Caki2 (cell line): ENCODE results near the gene GEMIN7. TPM values are rescaled to one million over a fixed set of nuclear protein-coding genes. Genes with fewer than 3 reads are reported as not detected.
A peak's percentile ranks its signal among the peaks of the same experiment; 100 is the strongest.
"Not testable (repeated sequence)": the region's sequence is repeated elsewhere in the genome, so short reads cannot be mapped to it uniquely, and the experiment has no call there.

Source experiments
- DNase-seq: peaks from one replicate; pipeline ENCODE4 v3.0.0-alpha.2; 2015; ENCODE audit warnings: low read depth
- in situ Hi-C: cut with HindIII; loops from 2 replicates; pipeline ENCODE4 v1.10.0; 2016; ENCODE audit warnings: low sequenced_read_pairs, low pct_unique_long_range_greater_than_20kb, mixed read lengths
- total RNA-seq: library from RNA; depleted of rRNA; stranded (reverse); fragments of >200 nt; shearing (Covaris generic); gene quantifications from 2 replicates; pipeline ENCODE4 v1.2.3, GENCODE V29; 2014; ENCODE audit warnings: low replicate concordance

The GEMIN7 gene
- total RNA-seq, 1 experiment from 2014 or later, result 79.7 TPM

- no peak for DNase-seq
- in situ Hi-C loops, result no loop called here
Measured at GRCh38 chr19:45118106-45118505, 39.0 kb downstream of the GEMIN7 start.

- DNase-seq, in situ Hi-C loops: not testable (repeated sequence)
Measured at GRCh38 chr19:45118591-45119355, 39.7 kb downstream of the GEMIN7 start.

GRCh38 chr19:45119582-45119981 is 40.5 kb downstream of the GEMIN7 start:
- DNase-seq, result no peak
- in situ Hi-C loops, result no loop called here

GRCh38 chr19:45121827-45122345 is 42.8 kb downstream of the GEMIN7 start:
- no peak for DNase-seq
- in situ Hi-C loops, result no loop called here

GRCh38 chr19:45122832-45123231 is 43.8 kb downstream of the GEMIN7 start:
- DNase-seq, result no peak
- in situ Hi-C loops, result no loop called here

- in situ Hi-C loops, result no loop called here
- DNase-seq, result no peak
Measured at GRCh38 chr19:45123440-45123850, 44.4 kb downstream of the GEMIN7 start.

- in situ Hi-C loops, result no loop called here
- DNase-seq, result no peak
Measured at GRCh38 chr19:45124021-45124420, 45.0 kb downstream of the GEMIN7 start.

- no peak for DNase-seq
- in situ Hi-C loops, result no loop called here
Measured at GRCh38 chr19:45125360-45125759, 46.3 kb downstream of the GEMIN7 start.

GRCh38 chr19:45125975-45126493 is 47.0 kb downstream of the GEMIN7 start:
- in situ Hi-C loops, result no loop called here
- peak; percentile 75 for DNase-seq

- DNase-seq, result no peak
- in situ Hi-C loops, result no loop called here
Measured at GRCh38 chr19:45126654-45127053, 47.6 kb downstream of the GEMIN7 start.

- no peak for DNase-seq
- in situ Hi-C loops, result no loop called here
Measured at GRCh38 chr19:45128146-45128545, 49.1 kb downstream of the GEMIN7 start.

- DNase-seq, result no peak
- in situ Hi-C loops, result no loop called here
Measured at GRCh38 chr19:45128806-45129205, 49.7 kb downstream of the GEMIN7 start.

GRCh38 chr19:45130236-45130635 is 51.2 kb downstream of the GEMIN7 start:
- DNase-seq, result no peak
- in situ Hi-C loops, result no loop called here

- DNase-seq, result peak; percentile 56
- in situ Hi-C loops, result no loop called here
Measured at GRCh38 chr19:45130888-45131615, 52.0 kb downstream of the GEMIN7 start.

GRCh38 chr19:45133661-45134060 is 54.6 kb downstream of the GEMIN7 start:
- no peak for DNase-seq
- in situ Hi-C loops, result no loop called here

- in situ Hi-C loops, result no loop called here
Measured at GRCh38 chr19:45135176-45135885, 56.3 kb downstream of the GEMIN7 start.

GRCh38 chr19:45136507-45137178 is 57.6 kb downstream of the GEMIN7 start:
- DNase-seq, result no peak
- in situ Hi-C loops, result no loop called here

More at GRCh38 chr19:45135176-45135885, 56.3 kb downstream of the GEMIN7 start:
- DNase-seq, result no peak

GRCh38 chr19:45137179-45137761 is 58.2 kb downstream of the GEMIN7 start:
- no peak for DNase-seq
- in situ Hi-C loops, result no loop called here
